ENCODE data around the gene TGFBR3L. TPM values are rescaled to one million over a fixed set of nuclear protein-coding genes. Genes with fewer than 3 reads are reported as not detected.

Gene TGFBR3L
- total RNA-seq, result 1 to 10 TPM; 7.6 to 9.3 TPM

GRCh38 chr19:7914598-7915045, at the start of gene TGFBR3L:
Gene TGFBR3L, plus strand, starts transcription at chr19:7914830.
- ChIA-PET POLR2A (interaction anchor here (1.0 kb wide), 1 partner anchor 46 kb away, joined by 4 read pairs; no protein-coding TSS in a partner anchor), CTCF (interaction anchor here (0.8 kb wide), 1 partner anchor 54 kb away, joined by 3 read pairs; no protein-coding TSS in a partner anchor)

- CTCF ChIA-PET, result no interaction called here
- POLR2A ChIA-PET, result no interaction called here
These were observed 49.2 kb upstream of the TGFBR3L start for GRCh38 chr19:7865262-7865911.

DNA sequence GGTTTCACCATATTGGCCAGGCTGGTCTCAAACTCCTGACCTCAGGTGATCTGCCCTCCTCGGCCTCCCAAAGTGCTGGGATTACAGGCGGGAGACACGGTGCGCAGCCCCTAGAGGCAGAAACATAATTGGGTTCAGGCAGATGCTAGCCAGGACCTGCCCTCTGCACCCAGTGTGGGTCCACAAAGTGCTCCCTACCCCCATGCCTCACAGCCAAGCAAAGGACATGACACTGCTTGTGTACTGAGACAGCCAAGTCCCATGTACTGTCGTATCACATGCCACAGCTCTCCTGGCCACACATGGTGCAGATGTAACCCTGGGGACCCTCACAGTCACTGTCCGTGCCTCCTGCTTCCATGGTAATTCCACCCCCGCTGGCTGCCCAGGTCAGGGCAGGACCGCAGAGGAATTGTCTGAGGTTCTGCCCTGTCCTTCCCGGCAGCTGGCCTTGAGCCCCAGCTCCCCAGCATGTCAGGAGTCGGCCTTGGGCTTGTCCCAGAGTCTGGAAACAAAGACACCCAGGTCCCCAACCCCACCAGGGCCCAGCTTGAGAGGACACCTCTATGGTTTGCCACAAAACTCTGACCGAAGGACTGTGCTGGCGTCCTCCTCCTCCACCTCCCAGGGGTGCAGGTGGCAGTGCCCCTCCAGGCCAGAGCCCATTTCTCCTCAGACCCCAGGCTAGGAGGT, 48.1 kb upstream of the TGFBR3L start:
- CTCF ChIA-PET, result no interaction called here
- POLR2A ChIA-PET, result no interaction called here

DNA sequence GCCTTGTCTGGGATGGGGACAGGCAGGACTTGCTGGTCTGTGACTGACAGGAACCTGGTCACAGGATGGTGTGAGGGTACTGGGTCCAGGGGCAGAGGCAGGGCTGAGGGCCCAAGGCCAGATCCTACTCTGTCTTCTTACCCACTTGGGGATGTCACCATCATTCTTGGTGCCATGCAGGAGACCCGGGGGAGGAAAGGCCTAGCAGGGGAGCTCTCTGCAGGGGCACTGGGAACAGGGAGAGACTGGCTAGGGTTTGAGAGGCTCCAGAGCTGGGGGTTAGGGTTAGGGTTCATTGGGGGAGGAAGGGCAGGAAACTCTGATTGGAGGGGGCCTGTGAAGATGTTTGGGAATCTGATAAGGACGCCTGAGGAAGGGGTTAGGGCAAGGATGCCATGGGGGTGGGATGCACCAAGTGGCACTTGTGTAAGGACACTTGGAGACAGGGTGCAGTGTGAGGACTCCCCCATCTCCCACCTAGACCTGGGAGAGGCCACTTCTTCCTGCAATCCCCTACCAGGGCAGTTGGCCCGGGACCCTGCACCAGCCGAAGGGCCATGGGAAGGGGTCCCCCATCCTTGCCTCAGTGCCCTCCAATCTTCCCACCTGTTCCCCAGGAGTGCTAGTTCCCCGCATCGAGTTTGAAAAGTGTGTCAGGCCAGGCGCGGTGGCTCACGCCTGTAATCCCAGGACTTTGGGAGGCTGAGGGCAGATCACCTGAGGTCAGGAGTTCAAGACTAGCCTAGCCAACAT, 47.4 kb upstream of the TGFBR3L start:
- ChIA-PET POLR2A (no interaction called here), CTCF (no interaction called here)

DNA sequence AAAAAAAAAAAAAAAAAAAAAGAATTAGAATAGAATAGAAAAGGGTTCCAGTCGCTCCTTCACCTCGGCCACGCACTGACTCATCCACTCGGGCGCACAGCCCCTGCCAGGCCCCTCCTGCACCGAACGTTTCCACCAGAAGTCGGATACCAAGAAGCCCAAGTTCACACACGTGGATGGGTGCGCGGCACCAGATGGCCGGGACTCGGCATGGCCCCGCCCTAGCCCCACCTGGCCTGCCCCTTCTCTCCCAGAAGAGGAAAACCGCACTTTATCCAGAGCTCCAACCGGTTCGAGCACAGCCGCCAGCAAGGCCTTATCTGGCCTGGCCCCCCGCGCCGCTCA, 46.3 kb upstream of the TGFBR3L start:
- POLR2A ChIA-PET, result interaction anchor here (0.6 to 1.5 kb wide), 3 partner anchors 46 to 89 kb away, joined by 4 to 6 read pairs (median 5); partner anchors contain the start of genes TGFBR3L and TIMM44
- CTCF ChIA-PET, result interaction anchor here (0.9 to 2.2 kb wide), 5 partner anchors 11 to 76 kb away, joined by 3 to 16 read pairs (median 11); partner anchors contain the start of gene MAP2K7

- CTCF ChIA-PET, result interaction anchor here (0.5 to 2.2 kb wide), 18 partner anchors 10 to 263 kb away, joined by 3 to 16 read pairs (median 3); partner anchors contain the start of genes LRRC8E, MAP2K7, TIMM44 and TRAPPC5
- POLR2A ChIA-PET, result interaction anchor here (0.6 to 1.5 kb wide), 5 partner anchors 38 to 90 kb away, joined by 3 to 6 read pairs (median 5); partner anchors contain the start of genes SNAPC2, TGFBR3L and TIMM44
These were observed 45.8 kb upstream of the TGFBR3L start for GRCh38 chr19:7868671-7869452.

- CTCF ChIA-PET, result interaction anchor here (0.5 to 2.2 kb wide), 19 partner anchors 9 to 264 kb away, joined by 3 to 16 read pairs (median 3); partner anchors contain the start of genes LRRC8E, MAP2K7, SNAPC2 and TIMM44
- POLR2A ChIA-PET, result interaction anchor here (0.9 to 1.5 kb wide), 3 partner anchors 39 to 74 kb away, joined by 3 to 6 read pairs (median 5); partner anchors contain the start of genes SNAPC2 and TIMM44
These were observed 45.1 kb upstream of the TGFBR3L start for GRCh38 chr19:7869453-7869909.

DNA sequence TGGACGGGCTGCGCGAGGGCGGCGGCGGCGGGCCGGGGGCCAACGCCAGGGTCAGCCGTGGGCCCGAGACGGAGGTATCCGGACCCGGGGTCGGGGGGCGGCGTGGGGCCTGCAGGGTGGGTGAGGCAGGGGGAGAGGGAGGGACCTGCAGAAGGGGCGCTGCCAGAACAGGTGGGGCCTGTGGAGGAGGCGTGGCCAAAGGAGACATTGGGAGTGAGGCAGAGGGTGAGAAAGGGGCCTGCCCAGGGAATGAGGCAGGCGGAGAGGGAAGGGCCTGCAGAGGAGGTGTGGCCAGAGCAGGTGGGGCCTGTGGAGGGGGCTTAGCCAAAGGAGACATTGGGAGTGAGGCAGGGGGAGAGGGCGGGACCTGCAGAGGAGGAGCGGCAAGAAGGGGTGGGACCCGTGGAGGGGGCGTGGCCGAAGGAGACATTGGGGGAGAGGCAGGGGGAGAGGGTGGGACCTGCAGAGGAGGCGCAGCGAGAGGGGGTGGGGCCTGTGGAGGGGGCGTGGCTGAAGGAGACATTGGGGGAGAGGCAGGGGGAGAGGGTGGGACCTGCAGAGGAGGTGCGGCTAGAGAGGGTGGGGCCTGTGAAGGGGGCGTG, 44.6 kb upstream of the TGFBR3L start:
- CTCF ChIA-PET, result interaction anchor here (0.7 to 2.2 kb wide), 16 partner anchors 9 to 265 kb away, joined by 3 to 16 read pairs (median 4); partner anchors contain the start of genes LRRC8E, MAP2K7 and SNAPC2
- POLR2A ChIA-PET, result interaction anchor here (0.9 to 1.5 kb wide), 3 partner anchors 39 to 73 kb away, joined by 3 to 6 read pairs (median 5); partner anchors contain the start of genes SNAPC2 and TIMM44

DNA sequence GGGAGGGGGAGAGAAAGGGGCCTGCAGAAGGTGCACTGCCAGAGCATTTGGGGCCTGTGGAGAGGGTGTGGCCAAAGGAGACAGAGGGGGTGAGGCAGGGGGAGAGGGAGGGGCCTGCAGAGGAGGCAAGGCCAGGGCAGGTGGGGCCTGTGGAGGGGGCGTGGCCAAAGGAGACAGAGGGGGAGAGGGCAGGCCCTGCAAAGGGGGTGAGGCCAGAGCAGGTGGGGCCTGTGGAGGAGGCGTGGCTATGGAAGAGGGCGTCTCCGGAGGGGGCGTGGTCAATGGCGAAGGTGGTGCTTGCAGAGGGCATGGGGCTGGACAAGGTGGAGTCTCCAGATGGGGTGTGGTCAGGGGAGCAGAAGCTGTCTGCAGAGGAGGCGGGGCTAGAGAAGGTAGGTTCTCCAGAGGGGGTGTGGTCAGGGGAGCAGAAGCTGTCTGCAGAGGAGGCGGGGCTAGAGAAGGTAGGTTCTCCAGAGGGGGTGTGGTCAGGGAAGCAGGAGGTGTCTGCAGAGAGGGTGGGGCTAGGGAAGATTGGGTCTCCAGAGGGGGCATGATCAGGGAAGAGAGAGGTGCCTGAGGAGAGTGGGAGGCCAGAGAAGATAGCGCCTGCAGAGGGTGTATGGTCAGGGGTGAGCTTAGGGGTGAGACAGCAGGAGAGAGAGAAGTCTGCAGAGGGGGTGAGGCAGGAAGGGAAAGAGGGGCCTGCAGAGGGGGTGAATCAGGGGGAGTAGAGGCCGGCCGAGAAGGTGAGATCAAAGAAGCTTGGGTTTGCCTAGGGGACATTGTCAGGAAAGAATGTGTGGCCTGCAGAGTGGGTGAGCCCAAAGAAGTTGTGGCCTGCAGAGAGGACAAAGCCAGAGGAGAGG, 43.8 kb upstream of the TGFBR3L start:
- ChIA-PET POLR2A (interaction anchor here (0.6 kb wide), 1 partner anchor 56 kb away, joined by 3 read pairs; no protein-coding TSS in a partner anchor), CTCF (no interaction called here)

GRCh38 chr19:7871437-7872305, 43.0 kb upstream of the TGFBR3L start:
- CTCF ChIA-PET, result no interaction called here
- POLR2A ChIA-PET, result interaction anchor here (0.6 kb wide), 1 partner anchor 55 kb away, joined by 3 read pairs; no protein-coding TSS in a partner anchor

DNA sequence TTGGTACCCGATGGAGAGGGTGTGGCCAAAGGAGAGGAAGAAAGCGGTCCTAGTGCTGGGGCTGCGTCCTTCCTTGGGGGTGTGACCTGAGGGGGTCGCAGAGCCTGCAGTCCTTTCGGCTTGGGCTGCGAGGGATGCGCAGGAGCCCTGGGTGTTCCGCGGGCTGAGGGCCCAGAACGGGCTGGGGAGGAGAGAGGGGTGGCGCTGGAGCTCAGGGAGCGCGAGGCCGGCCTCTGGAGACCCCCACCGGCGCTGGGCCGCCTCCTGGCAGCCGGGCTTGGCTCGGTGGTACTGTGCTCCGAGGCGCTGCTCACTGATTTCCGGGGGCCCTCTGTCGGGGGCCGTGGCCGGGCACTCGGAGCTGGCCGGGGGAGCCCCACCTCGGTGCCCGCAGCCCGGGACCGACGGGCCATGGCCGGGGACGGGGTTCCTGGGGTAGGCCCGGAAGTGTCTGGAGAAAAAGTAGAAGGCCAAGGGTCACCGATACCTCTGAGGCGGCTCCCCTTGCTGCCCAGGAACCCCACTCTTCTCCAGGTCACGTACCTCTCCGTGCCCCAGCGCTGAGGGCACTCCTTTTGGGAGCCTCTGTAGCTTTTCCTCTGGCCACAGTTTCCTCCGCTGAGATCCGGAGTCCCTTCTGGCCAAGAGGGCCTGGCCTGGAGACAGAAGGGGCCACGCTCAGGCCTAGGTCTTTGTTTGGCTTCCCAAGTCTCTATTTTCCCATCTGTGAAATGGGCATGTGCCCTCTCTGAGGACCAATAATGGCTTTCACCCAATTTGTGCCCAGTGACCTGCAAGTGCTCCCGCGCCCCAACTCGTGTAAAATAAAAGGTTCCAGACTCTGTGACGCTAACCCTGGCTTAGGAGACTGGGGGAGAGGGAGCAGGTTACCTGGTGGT, 42.1 kb upstream of the TGFBR3L start:
- CTCF ChIA-PET, result interaction anchor here (0.8 kb wide), 1 partner anchor 14 kb away, joined by 3 read pairs; no protein-coding TSS in a partner anchor
- POLR2A ChIA-PET, result interaction anchor here (0.6 kb wide), 1 partner anchor 134 kb away, joined by 4 read pairs; no protein-coding TSS in a partner anchor

GRCh38 chr19:7873304-7874075, 41.1 kb upstream of the TGFBR3L start:
- ChIA-PET CTCF (interaction anchor here (0.8 kb wide), 1 partner anchor 15 kb away, joined by 3 read pairs; no protein-coding TSS in a partner anchor), POLR2A (no interaction called here)

GRCh38 chr19:7874076-7874896, 40.3 kb upstream of the TGFBR3L start, which contains the start of gene PRR36:
Gene PRR36, minus strand, starts transcription at chr19:7874390. Its CDS starts 701 bp downstream, at chr19:7873689.
- POLR2A ChIA-PET, result interaction anchor here (1.1 kb wide), 1 partner anchor 12 kb away, joined by 4 read pairs; no protein-coding TSS in a partner anchor
- CTCF ChIA-PET, result no interaction called here
